WI38 (cell line): ENCODE results near the gene PON1.

Experiments used
- H3K4me3 ChIP-seq: 2 replicates; pipeline ENCODE4 v1.5.1; 2011; ENCODE audit warnings: low read depth, mild to moderate bottlenecking, control low read depth, low read length
- CTCF ChIP-seq: IDR thresholded peaks from 2 replicates; pipeline ENCODE4 v1.5.1; 2012; ENCODE audit warnings: low read depth, mild to moderate bottlenecking, control low read depth, low read length

Gene PON1

GRCh38 chr7:95304990-95305389, 19.3 kb downstream of the PON1 start:
- no peak overlapping the region for H3K4me3 ChIP-seq
- TF ChIP-seq CTCF, result no peak

DNA sequence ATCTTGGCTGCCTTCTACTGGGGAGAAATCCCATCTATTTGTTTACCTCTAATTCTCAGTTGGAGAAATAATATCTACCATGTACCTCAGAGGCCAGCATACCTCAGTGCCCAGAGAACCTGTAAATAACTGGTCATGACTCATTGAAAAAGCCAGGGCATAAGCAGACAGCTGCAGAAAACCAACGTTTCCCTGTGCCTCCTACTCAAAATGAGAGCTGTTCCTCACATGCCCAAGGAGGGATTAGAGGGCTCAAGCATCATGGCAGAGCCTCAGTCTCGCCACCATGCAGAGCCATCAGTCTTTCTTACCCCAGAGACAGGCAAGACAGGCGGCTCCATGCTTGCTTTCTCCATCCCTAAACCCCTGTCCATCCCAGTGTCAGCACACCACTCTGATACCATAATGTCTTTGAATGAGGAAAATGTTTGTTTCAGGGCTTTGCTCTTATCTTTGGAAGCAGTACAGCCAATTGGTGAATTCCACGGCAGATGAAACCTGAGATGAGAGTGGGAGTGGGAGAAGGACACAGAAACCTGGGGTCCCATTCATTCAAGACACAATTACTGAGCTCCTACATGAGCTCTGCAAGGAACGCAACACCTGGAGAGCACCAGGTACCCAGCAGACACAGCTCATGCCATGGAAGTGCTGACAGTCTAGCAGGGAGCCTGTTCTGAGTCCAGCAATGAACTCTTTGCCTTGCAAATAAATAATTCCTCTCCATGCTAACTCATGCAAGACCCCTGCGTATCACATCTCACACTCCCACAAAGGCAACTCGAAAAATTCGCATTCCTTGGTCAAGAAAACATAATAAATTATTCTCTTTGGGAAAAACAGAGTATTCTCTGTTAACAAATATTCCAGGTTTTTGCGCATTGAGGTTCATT, 21.1 kb downstream of the PON1 start:
- TF ChIP-seq CTCF, result no peak
- no peak overlapping the region for H3K4me3 ChIP-seq

- TF ChIP-seq CTCF, result no peak
- no peak overlapping the region for H3K4me3 ChIP-seq
Observed at GRCh38 chr7:95298091-95298490, 26.2 kb downstream of the PON1 start.

DNA sequence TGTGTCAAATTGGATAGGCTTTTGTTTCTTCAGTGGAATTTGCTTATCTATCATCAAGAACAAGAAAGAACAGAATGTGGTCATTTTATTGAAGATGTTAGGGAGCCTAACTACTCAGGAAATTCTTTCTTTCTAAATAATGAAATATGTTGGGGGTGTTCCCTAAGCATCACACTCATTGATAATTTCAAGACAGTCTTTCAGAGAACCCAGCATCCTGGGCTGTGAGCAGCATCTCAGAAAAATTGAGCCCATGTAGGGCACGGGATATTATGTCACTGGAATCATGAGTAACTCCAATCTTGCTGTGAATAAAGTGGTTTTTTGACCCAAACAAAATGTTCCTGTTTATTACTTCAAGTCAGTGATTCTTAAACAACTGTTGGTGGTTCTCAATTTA, 27.3 kb downstream of the PON1 start:
- TF ChIP-seq CTCF, result no peak
- H3K4me3 ChIP-seq, result no peak overlapping the region

DNA sequence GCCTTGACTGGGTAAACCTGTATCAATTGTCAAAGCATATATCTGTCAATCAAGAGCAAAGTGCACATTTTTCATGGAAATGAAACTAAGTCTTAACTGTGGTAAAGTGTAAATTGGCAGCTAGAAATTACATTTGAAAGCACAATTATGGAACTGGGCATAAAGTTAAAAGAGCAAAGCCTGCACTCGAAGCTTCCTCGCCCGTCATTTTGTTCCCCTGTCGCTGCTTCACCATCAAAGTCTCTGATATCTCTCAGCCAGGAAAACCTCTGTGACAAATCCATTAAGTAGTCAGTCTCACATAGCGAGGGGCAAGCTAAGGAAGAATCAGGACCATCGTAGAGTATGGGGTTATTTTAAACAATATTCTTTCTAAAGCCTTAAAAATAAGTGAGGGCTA, 27.9 kb downstream of the PON1 start:
- no peak for TF ChIP-seq CTCF
- no peak overlapping the region for H3K4me3 ChIP-seq

GRCh38 chr7:95295397-95295796, 28.9 kb downstream of the PON1 start:
- TF ChIP-seq CTCF, result no peak

DNA sequence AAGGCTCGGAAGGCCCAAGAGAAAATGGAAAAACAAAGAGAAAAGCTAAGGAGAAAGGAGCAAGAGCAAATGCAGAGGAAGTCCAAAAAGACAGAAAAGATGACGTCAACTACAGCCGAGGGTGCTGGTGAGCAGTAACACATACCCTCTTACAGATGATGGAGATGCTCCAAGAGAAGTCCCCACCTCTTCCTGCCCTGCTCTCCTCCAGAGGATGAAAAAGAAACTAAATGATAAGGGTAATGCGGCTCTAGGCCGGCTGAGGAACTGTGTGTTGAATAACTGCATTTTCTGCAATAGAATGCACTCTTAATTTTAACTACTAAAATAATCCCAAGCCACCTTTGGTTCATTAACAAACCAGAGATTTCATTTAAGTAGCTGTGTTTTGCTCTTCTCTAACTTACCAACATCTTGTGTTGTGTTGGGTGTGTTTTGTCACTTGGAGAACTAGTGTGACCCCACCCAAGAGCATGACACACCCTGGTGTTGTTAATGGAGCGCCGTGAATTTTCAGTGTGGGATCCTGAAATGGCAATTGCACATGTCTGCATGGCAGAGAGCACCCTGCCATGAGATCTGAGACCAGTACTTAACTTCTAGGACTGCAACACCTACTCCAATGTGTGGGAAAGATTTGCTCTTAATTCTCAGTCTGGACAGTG, 34.0 kb downstream of the PON1 start:
- TF ChIP-seq CTCF, result no peak
- H3K4me3 ChIP-seq, result no peak overlapping the region

More at GRCh38 chr7:95295397-95295796, 28.9 kb downstream of the PON1 start:
- no peak overlapping the region for H3K4me3 ChIP-seq
